ENCODE measurements around the gene MAML3.

Gene MAML3

DNA sequence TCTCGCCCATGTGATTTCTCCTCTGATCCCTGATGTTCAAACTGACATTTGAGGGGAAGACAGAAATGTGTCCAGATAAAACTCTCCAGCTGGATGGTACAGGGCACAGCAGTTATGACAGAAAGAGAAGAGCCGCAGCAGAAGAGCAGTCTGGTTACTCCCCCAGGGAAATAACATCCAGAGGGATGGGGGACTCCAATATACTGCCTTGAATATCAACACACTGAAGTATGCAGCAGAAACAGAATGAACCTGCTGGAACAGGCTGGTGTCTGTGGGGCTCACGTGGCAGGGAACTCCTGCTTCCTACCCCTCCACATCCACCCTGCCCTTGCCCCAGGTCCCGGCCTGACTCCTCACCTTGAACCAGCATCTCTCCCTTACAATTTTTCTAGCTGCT lies 394.9 kb downstream of the MAML3 start:
- no peak for DNase-seq (ENCODE audit: low spot score)
- TF ChIP-seq CTCF (IDR thresholded peaks at IDR 0.05; ENCODE audit: extremely low read depth, missing control alignments), result no peak

- DNase-seq (ENCODE audit: low spot score), result no peak
- TF ChIP-seq CTCF (IDR thresholded peaks at IDR 0.05; ENCODE audit: extremely low read depth, missing control alignments), result no peak
These were observed 397.4 kb downstream of the MAML3 start for GRCh38 chr4:139756391-139757180.

DNA sequence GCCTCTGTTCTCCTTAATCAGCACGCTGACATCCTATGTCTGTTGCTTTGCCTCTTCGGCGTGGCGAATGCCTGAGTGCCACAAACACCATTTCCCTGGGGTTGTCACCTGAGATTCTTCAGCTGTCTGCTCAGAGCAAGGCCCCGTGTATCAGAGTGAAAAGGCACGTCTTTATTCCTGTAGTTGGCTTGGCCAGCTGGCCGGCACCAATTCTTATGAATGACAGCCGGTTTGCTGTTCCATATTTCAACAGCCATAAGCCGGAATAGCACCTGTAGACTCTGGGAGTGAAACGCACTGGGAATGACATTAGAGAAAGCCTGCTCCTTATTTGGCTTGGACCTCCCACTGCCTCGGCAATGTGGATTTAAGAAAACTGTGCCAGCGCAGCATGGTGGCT lies 399.0 kb downstream of the MAML3 start:
- DNase-seq (ENCODE audit: low spot score), result no peak
- no peak for TF ChIP-seq CTCF (IDR thresholded peaks at IDR 0.05; ENCODE audit: extremely low read depth, missing control alignments)

DNA sequence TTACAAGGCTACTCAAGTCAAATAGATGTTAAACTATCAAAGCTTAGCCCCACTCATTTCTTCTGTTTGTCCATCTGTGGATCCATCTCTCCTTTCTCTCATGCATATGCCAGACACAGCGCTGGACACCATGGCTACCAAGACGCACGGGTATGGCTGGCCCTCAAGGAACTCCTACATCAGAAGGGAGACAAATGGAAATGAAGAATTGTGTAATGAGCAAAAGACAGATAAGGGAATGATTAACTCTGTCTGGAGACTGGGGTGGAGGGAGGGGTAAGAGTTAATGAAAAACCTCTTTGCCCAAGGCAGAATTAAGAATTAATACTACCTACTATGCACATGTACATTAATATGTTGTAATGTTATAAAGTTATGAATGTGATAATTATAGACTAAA lies 400.3 kb downstream of the MAML3 start:
- DNase-seq (ENCODE audit: low spot score), result no peak
- no peak for TF ChIP-seq CTCF (IDR thresholded peaks at IDR 0.05; ENCODE audit: extremely low read depth, missing control alignments)

GRCh38 chr4:139749835-139750498 lies 404.0 kb downstream of the MAML3 start:
- no peak for DNase-seq (ENCODE audit: low spot score)
- no peak for TF ChIP-seq CTCF (IDR thresholded peaks at IDR 0.05; ENCODE audit: extremely low read depth, missing control alignments)

DNA sequence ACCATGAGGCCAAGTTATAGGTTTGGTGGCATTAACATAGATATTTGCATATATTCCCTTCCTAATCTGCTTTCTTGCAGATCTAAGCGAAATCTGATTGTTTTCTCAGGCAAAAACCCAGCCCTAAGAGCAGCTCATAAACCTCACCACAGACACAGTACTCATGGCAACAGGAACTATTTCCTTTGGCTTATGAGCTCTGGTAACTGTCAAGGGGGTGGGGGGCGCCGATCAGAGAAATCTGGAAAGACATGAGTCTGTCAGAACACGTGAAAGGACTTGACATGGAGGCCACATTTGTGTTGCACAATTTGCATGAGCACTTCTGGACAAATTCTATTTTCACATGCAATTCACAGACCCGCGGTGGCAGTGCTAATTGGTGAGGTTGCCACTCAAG lies 404.6 kb downstream of the MAML3 start:
- no peak for TF ChIP-seq CTCF (IDR thresholded peaks at IDR 0.05; ENCODE audit: extremely low read depth, missing control alignments)
- no peak for DNase-seq (ENCODE audit: low spot score)

GRCh38 chr4:139746431-139747171 lies 407.4 kb downstream of the MAML3 start:
- DNase-seq (ENCODE audit: low spot score), result no peak
- TF ChIP-seq CTCF (IDR thresholded peaks at IDR 0.05; ENCODE audit: extremely low read depth, missing control alignments), result no peak
